Pancreas (tissue), 10 donors: ENCODE measurements around the gene ROR1. TPM values are rescaled to one million over a fixed set of nuclear protein-coding genes. Genes with fewer than 3 reads are reported as not detected.

Source experiments
- ATAC-seq, 4 donors: fragments of 200-7000 bp; cut with Tn5 transposase; one replicate each; pipeline versions ENCODE4 v1.8.0 to v1.9.1; 2020; ENCODE audit warnings: mild to moderate bottlenecking in 4 of 4, moderate library complexity in 4 of 4
- DNase-seq, 6 donors: peaks; one replicate each; pipeline ENCODE4 v3.0.0-alpha.2; 2020
- FAIRE-seq: peaks from 2 replicates; lab custom pipeline; 2012; peaks lifted over from hg19 to GRCh38; lab: Jason Lieb, UNC
- H3K27ac ChIP-seq, 4 donors: fragments of 200-600 bp; sonication (generic); 1 replicate in 3 of 4; 2 replicates in 1 of 4; pipeline versions ENCODE4 v1.5.0 to v1.8.0; 2020
- H3K27me3 ChIP-seq, 4 donors: fragments of 200-600 bp; one replicate each; pipeline ENCODE4 v1.8.0; 2021
- H3K36me3 ChIP-seq, 3 donors: fragments of 200-600 bp; sonication (generic) in 1 of 3; one replicate each; pipeline versions ENCODE4 v1.5.0 to v1.8.0; 2020 to 2021
- H3K4me1 ChIP-seq, 3 donors: fragments of 200-600 bp; one replicate each; pipeline ENCODE4 v1.8.0; 2021
- H3K4me3 ChIP-seq, 4 donors: fragments of 200-600 bp; sonication (generic) in 2 of 4; one replicate each; pipeline versions ENCODE4 v1.5.0 to v1.8.0; 2020 to 2021
- H3K9me3 ChIP-seq, 4 donors: fragments of 200-600 bp; one replicate each; pipeline ENCODE4 v1.8.0; 2021
- WGBS, 2 donors: extraction: QIAGEN DNeasy Blood & Tissue Kit; methylation state at CpG; one replicate each; pipeline ENCODE4 v1.1.7; 2013; 5-methylcytosine and 5-hydroxymethylcytosine counted together
- intact Hi-C, 3 donors: fragments of 100-400 bp; cut with DNase I; formaldehyde crosslinking; loops; one replicate each; pipeline versions ENCODE4 v1.11.1 to v1.14.2; 2022
- polyA plus RNA-seq, 2 donors: library from polyadenylated mRNA; stranded (reverse); fragments of 200-250 nt; gene quantifications; one replicate each; pipeline ENCODE4 v1.2.3, GENCODE V29; 2013
- total RNA-seq, 6 donors: library from RNA; stranded (reverse); fragmentation: NEBNext Ultra II Directional in 4 of 6; extraction: Animal tissue kit (Norgen Biotek cat#: 25700) in 4 of 6; gene quantifications; one replicate each; pipeline versions ENCODE4 v1.2.1 to v1.2.4, GENCODE V29; 2021 to 2023
- TF ChIP-seq, protein P1 (sequence below), 4 donors: fragments of 200-600 bp; sonication (generic) in 3 of 4; IDR thresholded peaks; one replicate each; pipeline versions ENCODE4 v1.5.0 to v1.8.0; 2021; ENCODE audit warnings: antibody characterized with exemption in 4 of 4
- donor health status: healthy with polysubstance abuse.
- donor health status: DM: no; HTN: no; CAD: no; lungs with moderate emphysema.
- donor health status: DM: no; HTN: no; CAD: no.
- donor health status: control.
- donor health status: control.
- donor health status: Bipolar disorder and iron deficiency.
- donor health status: DM: yes; HTN: yes; CAD: no.
- donor health status: DM: no; HTN: no; CAD: no.
- donor health status: DM: no; HTN: no; CAD: no.
- donor health status: DM: yes; HTN: yes; CAD: no.

ROR1 gene
- total and polyA plus RNA-seq, 8 donors = 1.3 to 18.5 (median 7.3) TPM

DNA sequence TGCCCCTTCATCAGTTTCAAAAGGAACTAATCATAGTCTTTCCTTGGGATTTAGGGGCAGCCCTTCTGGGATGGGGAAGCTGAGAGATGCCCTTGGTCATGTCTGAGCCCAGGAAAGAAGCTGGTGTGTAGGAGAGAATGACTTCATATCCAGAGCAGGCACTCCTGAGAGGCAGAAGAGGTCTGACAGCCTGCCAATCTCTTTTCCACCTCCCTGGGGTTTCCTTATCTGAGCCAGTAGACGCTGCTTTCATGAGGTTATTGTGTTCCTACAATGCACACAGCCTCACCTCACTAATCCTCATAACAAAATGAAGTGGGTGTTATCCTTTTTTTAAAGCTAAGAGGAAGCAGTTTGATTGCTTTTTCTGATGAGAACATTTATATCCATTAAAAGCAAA lies 14.1 kb downstream of the ROR1 start:
- Histone ChIP-seq H3K9me3 (no peaks in the 10 kb centered on the region), H3K36me3 (no peaks in the 10 kb centered on the region), H3K27ac (no peak overlapping the region), H3K4me1 (peaks cover 0 to 8% (median 4%) of the 10 kb centered on the region in 3 donors), H3K4me3 (no peak overlapping the region), H3K27me3 (no peaks in the 10 kb centered on the region)
- peak in 3 of 4 donors; percentile 18 to 26 (median 25) for ATAC-seq
- 9 to 30% methylated on average over 1 of the region's 1 CpG for WGBS, 2 donors
- FAIRE-seq = no peak
- intact Hi-C loops = no loop called here
- TF ChIP-seq, protein P1, sequence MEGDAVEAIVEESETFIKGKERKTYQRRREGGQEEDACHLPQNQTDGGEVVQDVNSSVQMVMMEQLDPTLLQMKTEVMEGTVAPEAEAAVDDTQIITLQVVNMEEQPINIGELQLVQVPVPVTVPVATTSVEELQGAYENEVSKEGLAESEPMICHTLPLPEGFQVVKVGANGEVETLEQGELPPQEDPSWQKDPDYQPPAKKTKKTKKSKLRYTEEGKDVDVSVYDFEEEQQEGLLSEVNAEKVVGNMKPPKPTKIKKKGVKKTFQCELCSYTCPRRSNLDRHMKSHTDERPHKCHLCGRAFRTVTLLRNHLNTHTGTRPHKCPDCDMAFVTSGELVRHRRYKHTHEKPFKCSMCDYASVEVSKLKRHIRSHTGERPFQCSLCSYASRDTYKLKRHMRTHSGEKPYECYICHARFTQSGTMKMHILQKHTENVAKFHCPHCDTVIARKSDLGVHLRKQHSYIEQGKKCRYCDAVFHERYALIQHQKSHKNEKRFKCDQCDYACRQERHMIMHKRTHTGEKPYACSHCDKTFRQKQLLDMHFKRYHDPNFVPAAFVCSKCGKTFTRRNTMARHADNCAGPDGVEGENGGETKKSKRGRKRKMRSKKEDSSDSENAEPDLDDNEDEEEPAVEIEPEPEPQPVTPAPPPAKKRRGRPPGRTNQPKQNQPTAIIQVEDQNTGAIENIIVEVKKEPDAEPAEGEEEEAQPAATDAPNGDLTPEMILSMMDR (IDR thresholded peaks at IDR 0.05) = no peak
- DNase-seq = no peak

DNA sequence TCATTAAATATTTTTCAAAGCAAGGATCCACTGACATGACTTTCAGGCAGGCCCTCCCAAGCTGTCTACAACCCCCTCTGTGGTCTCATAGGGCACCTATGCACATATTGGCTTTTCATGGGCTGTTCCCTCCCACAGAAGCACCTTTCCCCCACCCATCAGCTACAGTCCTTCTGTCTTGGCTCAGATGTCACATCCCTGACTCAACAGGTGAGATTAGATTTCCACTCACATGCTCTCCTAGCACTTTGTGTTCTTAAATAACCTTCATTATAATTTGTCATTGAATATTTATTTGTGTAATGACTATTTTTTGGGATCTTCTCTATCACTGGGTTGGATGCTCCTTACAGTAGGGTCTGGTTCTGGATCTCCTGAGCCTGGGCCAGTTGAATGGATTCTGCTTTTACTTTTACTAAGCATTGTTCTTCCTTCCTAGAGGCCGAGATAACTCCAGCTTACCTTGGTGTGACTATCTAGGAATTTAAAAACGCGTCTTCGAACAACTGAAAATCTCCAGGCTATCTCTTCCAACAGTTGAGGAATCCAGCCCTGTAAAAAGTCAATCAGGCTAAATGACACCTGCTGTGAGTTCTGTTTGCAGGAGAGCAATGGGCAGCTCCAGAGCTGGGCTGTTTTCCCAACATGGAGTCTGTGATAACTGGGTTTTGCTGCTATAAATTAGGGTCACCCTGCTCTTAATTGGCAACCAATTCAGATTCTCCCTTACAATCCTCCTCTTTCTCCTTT lies 16.2 kb downstream of the ROR1 start:
- intact Hi-C loops = no loop called here
- DNase-seq (no peak), ATAC-seq (peak in 1 of 4 donors; percentile 57), FAIRE-seq (no peak)
- Histone ChIP-seq H3K27ac (no peak overlapping the region), H3K27me3 (no peaks in the 10 kb centered on the region), H3K4me1 (peaks cover 0 to 8% (median 2%) of the 10 kb centered on the region in 3 donors), H3K36me3 (no peaks in the 10 kb centered on the region), H3K9me3 (no peaks in the 10 kb centered on the region), H3K4me3 (no peak overlapping the region)
- 55 to 70% methylated on average over 4 of the region's 4 CpGs for WGBS, 2 donors
- TF ChIP-seq, protein P1 (IDR thresholded peaks at IDR 0.05) = no peak

DNA sequence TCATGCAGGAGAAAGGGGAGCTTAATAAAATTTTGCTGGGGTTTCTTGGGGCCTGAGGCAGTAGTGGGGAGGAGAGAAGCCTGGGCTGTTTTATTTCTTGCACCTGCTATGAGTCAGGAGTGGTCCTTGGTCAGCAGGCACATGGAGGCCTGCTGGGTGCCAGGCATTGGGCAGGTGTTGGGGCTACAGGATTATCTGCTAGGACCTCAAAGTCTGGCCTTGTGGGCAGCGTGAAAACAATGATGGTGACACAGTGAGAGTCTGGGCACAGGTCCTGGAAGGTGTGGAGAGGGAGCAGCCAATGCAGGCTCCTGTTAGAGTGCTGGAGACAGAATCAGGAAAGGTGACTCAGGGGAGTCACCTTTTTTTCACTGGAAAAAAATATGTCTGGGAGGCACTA lies 17.2 kb downstream of the ROR1 start:
- FAIRE-seq (no peak), ATAC-seq (peak; percentile 64 to 89 (median 84))
- WGBS, 2 donors = 15 to 38% methylated on average over 1 of the region's 1 CpG

DNA sequence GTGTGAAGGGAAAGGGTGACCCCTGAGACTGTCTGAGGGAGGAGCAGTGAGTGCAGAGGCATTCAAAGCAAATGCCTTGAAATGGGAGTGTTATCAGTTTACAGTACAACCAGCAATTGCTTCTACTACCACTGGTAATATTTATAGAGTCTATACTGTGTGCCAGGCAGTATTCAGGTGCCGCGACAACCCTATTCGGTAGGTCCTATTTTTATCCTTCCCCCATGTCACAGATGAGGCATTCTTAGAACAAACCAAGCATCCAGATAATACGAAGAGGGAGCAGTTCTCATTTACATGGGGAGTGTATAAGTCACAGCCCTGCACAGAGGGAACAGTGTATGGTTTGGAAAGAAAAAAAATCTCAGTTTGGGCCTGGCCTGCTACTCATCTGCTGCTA lies 18.3 kb downstream of the ROR1 start:
- FAIRE-seq (no peak), DNase-seq (no peak), ATAC-seq (no peak)
- H3K27me3 ChIP-seq = no peaks in the 10 kb centered on the region
- TF ChIP-seq, protein P1 (IDR thresholded peaks at IDR 0.05) = no peak
- no peak overlapping the region for H3K27ac ChIP-seq
- H3K36me3 ChIP-seq = no peaks in the 10 kb centered on the region
- intact Hi-C loops = no loop called here
- H3K9me3 ChIP-seq = no peaks in the 10 kb centered on the region
- 73 to 78% methylated on average over 4 of the region's 4 CpGs for WGBS, 2 donors
- H3K4me1 ChIP-seq = peaks cover 0 to 9% (median 8%) of the 10 kb centered on the region in 3 donors
- H3K4me3 ChIP-seq = no peak overlapping the region

More for the DNA sequence above, 17.2 kb downstream of the ROR1 start:
- Histone ChIP-seq H3K9me3 (no peaks in the 10 kb centered on the region), H3K36me3 (no peaks in the 10 kb centered on the region), H3K4me1 (peaks cover 0 to 9% (median 8%) of the 10 kb centered on the region in 3 donors), H3K4me3 (no peak overlapping the region), H3K27me3 (no peaks in the 10 kb centered on the region), H3K27ac (no peak overlapping the region)
- TF ChIP-seq, protein P1 (IDR thresholded peaks at IDR 0.05) = no peak
- intact Hi-C loops = no loop called here
- peak in 3 of 6 donors; percentile 34 to 63 (median 48) for DNase-seq

DNA sequence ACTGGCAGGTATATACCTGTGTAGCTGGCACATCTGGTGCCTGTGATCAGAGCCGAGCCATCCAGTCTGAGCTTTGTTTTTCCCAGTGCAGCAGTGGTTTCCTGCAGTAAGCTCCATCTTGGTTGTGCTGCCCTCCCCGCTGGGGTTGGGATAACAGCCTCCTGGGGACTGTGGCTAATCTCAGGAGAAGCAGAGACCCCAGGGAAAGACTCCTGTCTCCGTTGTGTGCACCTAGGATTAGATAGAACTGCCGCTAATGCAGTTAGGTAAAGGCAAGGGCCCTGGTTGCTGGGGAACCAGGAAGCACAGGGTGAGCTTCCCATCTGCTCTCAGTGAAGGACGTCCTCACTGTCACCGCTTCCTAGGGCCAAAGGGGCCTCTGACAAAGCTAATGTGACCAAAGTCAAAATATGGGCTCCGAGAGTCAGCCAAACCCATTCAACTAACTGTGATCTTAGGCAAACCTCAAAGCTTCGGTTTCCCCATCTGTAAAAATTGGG lies 20.0 kb downstream of the ROR1 start:
- peak in 1 of 6 donors; percentile 17 for DNase-seq

More for the DNA sequence above, 20.0 kb downstream of the ROR1 start:
- H3K9me3 ChIP-seq = no peaks in the 10 kb centered on the region
- WGBS, 2 donors = 87 to 91% methylated on average over 8 of the region's 8 CpGs
- no peak overlapping the region for H3K27ac ChIP-seq
- FAIRE-seq (no peak), ATAC-seq (peak in 3 of 4 donors; percentile 32 to 78 (median 72))
- no peak overlapping the region for H3K4me3 ChIP-seq
- no peaks in the 10 kb centered on the region for H3K27me3 ChIP-seq
- intact Hi-C loops = no loop called here
- H3K36me3 ChIP-seq = no peaks in the 10 kb centered on the region
- peaks cover 0 to 9% (median 8%) of the 10 kb centered on the region in 3 donors for H3K4me1 ChIP-seq
- TF ChIP-seq, protein P1 (IDR thresholded peaks at IDR 0.05) = no peak
